Activated CD8-positive, alpha-beta memory T cell treated with anti-CD3 and anti-CD28 coated beads, Interleukin-2, amount 50 U/mL, for 24 hours (primary cell): Measurements from ENCODE around the gene CACNA2D3.

Experiments
- DNase-seq: peaks from one replicate; pipeline ENCODE4 v3.0.0-alpha.2; 2020; ENCODE audit errors: extremely low read depth

Gene CACNA2D3

DNA sequence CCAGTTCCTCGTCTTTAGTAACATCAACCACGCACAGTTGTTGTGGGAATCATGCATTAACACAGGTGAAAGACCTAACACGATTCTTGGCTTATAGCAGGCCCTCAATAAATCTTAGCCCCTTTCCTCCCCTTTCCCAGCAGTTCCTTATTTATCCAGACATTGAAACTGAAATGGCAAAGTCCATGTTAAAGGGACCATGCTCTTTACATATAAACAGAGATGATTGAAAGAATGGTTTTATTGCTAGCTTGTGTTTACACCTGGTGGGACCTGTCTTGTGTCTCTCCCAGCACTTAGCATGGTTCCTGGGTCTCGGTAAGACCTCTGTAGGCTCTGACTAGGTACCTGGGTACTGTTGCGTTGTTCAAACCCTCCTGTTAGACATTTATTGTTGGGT lies 553.7 kb downstream of the CACNA2D3 start:
- DNase-seq: no peak

DNA sequence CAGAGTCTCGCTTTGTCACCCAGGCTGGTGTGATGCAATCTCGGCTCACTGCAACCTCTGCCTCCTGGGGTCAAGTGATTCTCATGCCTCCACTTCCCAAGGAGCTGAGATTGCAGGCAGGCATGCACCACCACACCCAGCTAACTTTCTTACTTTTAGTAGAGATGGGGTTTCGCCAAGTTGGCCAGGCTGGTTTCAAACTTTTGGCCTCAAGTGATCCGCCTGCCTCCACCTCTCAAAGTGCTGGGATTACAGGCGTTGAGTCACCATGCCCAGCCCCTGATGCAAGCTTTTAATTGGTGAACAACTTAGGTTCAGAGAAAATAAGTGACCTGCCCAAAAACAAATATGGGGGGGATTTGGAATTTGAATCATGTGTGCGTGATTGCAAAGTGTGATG lies 559.4 kb downstream of the CACNA2D3 start:
- DNase-seq: no peak

DNA sequence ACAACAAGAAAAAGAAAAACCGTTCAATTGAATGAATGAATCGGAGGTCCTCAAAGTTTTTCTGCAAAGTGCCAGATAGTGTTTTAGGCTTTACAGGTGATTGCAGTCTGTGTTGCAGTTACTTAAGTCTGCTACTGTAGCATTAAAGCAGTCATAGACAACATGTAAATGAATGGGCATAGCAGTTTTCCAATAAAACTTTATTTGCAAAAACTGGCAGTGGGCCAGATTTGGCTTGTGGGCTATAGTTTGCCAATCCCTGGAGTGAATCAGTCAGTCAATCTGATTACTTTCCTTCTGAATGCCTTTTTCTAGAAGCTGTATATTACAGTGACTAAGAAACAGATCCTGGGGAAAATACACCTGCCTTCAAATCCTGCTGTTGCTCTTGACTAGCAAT lies 562.9 kb downstream of the CACNA2D3 start:
- DNase-seq: no peak

DNA sequence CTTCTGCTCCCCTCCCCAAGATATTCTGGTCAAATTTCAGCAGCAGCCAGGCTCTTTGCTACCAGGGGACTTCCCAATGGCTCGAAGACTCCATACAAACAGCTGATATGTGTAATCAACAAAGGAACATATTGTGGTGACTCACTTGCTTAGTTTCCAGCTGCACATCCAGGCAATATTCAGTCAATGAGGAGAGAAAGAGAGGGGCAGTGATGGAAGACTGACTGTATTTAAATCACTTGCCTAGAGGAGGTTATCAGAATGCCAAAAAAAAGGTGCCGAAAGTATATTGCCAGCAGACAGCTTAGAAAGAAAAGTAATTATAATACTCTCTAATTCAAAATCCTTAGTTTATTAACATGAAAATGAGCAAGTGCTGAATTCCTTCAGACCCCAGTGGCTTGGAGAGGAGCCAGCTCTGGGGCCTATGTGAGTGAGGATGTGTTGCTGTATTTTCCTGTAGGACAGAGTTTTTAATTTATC lies 569.0 kb downstream of the CACNA2D3 start:
- no peak for DNase-seq

DNA sequence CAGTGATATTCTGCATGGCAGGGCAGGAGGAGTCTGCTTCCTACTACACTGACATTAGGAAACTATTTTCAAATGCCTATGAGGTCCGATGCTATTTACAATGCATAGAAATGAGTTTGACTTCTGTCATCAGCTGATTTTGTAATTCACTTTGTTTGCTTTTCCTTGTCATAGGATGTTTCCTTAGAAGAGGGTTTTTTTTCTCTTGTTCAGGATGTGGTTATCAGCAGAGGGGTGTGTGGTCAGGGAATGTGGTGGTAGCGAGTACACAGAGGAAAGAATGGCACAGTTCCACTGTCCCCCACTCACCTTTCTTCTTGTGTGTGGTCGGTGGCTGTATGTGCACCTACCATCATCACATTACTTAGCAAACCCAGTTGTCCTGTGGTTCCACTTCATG lies 574.0 kb downstream of the CACNA2D3 start:
- DNase-seq: no peak

DNA sequence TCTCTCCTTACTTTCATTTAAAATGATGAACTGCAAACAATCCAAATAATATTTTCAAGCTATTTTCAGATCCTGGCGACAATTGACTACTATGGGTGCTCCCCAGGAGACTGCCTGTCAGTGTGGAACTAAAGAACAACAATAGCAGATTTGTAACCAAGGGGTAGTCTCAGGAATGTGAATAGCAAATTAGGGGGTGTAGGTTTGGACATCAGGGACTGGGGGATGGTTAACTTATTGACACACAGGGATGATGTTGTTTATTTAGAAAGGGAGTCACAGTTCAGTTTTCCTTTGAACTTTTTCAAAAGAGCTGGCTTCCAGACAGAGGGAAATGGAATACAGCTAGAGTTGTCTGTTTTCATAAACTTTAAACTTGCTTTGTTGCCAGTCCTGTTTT lies 575.7 kb downstream of the CACNA2D3 start:
- no peak for DNase-seq

DNA sequence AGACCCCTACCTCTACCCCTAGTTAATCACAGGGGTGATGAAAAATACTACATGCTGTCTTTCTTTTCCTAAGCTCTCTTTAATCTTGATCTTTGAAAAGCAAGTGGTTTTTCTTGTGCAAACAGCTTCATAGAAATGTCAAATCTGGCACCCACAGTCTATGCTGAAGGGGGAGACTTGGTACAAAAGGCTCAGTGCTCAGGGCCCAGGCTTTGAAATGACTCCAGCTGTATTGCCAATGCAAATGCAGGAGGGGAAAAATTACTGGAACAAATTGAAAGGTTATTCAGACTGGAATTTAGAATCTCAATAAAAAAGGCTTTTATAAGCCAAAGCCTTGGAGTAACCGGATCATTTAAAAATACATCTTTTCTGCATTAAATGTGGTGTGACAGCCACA lies 581.6 kb downstream of the CACNA2D3 start:
- DNase-seq: no peak

DNA sequence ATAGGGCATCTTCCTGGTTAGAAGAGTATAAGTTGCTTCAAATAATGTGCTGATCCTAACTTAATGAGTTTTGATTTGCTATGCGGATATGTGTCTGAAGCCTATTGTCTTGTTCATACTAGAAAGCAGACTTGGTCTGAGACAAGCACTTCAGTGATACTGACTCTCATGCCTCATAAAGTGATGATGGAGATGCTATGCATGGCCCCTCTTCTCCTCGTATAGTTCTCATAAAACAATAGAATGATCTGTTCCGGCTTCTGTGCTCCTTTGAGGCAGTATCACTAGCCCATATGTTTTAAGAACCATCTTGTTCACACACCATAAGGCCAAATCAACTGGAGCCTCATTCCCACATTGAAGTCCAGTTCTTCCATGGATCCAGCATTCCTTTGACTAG lies 583.4 kb downstream of the CACNA2D3 start:
- DNase-seq: no peak

DNA sequence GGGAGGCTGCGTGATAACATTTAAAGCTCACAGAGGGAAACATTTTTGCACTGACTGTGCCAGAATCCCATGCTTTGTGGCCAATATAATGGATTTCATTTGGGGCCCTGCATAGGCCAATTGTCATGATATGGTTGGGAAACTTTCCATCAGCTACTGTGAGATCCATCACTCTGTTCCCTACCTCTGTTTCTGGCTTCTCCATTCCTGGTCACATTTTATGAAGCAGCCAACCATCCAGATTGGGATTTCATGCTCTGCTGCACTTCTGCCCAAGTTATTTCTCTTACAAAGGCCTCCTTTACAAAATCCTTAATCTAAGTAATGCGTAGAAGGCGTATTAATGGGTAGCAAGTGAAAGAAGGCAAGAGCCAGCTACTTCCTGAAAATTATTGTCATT lies 584.4 kb downstream of the CACNA2D3 start:
- no peak for DNase-seq

DNA sequence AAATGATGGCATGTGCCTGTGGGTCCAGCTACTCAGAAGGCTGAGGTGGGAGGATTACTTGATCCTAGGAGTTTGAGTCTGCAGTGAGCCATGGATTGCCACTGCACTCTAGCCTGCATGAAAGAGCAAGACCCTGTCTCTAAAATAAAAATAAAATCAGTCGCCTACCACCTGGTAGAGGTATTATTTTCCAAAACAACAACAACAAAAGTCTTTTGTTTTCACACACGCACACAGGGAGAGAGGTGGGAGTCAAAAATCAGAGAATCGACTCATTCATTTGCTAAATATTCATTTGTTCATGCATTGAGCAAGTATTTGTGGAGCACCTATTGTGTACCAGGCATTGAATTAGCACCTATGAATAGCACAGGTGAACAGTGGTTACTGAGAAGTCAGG lies 587.4 kb downstream of the CACNA2D3 start:
- no peak for DNase-seq

DNA sequence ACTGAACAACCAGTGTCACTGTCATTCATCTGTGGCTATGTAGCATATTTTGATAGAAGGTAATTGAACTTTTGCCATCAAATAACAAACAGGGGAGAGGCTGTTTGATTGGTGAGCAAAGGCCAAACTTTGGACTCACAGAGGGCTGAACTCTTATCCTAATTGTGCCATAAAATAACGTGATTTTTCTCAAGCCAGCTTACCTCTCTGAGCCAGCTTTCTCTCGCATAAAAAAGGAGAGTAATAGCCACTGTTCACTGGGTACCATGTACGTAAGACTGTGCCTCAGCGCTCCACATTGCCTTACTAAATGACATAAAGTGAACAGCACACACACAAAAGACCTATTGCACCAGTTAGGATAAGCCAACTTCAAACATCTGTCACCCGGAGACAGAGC lies 588.6 kb downstream of the CACNA2D3 start:
- DNase-seq: no peak

DNA sequence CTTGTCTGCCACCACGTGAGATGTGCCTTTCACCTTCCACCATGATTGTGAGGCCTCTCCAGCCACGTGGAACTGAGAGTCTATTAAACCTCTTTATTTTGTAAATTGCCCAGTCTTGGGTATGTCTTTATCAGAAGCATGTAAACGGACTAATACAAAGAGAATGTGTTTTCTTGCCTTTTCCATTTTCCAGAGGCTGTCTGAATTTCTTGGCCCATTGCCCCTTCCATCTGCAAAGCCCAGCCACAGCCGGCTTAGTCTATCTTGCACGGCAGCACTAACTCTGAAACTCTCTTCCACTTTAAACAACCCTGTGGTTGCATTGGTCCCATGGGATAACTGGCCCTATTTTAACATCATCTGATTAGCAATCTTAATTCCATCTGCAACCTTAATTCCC lies 590.2 kb downstream of the CACNA2D3 start:
- DNase-seq: no peak

DNA sequence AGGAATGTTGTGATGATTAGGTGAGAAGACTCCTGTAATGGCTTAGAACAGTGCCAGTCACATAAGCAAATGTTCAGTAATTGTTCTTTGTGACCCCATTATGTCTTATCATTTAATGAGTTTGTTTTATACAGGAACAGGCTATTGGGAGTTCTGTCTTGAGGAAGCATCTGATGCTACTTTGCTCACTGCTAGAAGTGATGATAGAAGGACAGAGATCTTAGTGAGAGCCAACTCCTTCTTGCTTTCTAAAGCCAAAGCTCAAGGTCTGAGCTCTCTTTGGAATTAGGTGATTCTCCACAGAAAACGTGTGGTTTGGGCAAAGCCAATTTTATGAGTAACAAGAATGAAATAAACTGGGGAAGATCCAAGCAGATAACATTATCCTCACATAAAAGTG lies 590.7 kb downstream of the CACNA2D3 start:
- no peak for DNase-seq

DNA sequence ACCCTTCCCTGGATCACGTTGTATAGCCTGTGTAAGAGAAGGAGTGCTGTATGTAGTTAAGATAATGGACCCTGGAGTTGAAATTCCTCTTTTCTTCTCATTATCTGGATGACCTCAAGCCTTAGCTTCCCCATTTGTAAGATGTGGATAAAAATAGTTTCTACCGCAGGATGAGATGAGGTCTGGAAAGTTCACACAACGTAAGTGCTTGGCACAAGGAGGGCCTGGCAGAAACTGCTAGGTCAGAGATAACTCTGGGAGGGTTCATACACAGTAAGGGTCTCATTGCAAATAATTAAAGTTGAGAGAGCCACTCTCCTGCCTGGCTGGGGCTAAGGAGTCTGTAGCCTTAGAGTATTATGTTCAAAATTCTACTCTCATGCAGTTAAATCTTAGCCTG lies 591.1 kb downstream of the CACNA2D3 start:
- DNase-seq: no peak

DNA sequence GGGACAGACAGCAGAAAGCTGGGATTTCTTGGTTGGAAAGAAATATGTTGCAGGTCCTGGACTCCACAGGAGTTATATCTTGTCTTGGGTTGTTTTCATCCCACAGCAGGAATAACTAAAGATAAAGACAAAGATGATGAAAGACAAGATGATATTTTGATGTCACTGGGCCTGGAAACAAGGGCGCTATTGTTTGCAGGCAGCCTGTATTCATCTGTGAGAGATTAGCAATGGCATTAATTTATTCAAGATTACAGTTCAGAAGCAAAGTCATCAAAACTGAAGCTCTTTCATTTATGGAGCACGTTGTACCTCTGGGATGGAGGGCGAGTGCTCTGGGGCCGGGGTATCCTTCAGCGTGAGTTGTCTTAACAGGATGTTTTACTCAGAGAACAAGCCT lies 591.7 kb downstream of the CACNA2D3 start:
- no peak for DNase-seq

DNA sequence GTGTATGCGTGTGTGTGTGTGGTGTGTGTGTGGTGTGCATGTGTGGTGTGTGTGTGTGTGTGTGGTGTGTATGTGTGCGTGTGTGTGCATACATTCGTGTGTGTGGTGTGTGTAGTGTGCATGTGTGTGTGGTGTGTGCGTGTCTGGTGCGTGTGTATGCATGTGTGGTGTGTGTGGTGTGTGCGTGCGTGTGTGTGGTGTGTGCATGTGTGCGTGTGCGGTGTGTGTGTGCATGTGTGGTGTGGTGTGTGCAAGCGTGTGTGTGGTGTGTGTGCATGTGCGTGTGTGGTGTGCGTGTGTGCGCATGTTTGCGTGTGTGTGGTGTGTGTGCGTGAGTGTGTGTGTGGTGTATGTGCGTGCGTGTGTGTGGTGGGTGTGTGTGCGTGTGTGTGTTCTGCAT lies 595.2 kb downstream of the CACNA2D3 start:
- no peak for DNase-seq

DNA sequence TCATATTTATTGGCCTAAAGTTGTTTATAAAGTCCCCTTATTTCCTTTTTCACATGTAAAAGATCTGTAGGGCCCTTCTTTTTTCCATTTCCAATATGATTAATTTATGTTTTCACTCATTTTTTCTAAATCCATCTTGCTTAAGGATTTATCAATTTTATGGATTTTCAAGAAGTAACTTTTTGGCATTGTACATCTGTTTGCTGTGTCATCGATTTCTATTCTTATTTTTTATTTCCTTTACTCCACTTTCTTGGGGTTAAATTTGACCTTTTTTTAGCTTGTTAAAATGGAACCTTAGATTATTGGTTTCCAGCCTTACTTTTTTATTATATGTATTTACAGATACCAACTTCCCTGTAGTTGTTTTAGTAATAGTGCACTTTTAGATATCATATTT lies 597.6 kb downstream of the CACNA2D3 start:
- DNase-seq: no peak

DNA sequence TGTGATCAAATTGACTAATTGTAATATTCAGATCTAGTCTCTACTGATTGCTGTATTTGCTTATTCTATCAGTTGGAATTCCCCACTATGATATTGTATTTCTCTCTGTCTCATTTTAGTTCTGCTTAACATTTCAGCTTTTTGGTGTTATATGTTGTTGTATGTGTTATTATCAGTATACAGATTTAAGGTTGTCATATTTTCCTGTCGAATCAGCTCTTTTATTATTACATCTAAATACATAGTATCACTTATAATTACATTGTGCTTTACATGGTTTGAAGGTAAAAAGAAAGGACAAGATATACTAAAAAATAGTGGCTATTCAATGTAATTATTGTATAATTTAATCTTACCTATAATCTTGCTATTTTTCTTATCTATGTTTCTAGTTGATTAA lies 598.3 kb downstream of the CACNA2D3 start:
- no peak for DNase-seq

DNA sequence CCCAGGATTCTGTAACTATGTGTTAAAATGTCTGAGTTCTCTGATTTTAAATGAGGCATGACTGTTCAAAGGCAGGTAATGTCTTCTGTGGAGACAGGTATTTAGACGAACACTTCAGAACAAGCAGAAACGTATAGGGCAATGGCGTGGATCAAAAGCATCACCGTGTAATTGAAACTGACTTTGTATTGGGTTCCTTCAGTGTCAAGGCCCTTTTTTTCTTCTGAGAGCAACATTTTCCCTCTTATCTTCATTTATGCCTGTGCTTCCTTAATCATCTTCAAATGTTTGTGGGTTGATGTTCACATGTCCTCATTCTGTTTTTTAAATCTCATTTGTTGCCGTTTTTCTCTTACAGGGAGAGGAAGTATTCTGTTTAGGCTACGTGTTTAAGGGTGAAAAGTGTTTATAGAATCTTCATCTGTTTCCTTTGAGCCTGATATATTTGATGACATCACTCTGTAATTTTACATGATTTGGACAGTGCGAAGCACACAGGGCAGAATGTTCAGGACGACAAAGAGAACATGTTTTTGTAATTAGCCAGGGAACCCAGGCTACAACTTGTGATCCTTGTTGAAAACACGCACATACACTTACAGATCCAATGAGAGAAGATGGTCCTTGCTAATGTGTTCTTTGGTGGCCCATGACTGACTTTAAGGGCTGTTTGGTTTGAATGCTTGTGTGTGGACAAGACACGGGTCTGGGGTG lies 609.5 kb downstream of the CACNA2D3 start:
- no peak for DNase-seq

DNA sequence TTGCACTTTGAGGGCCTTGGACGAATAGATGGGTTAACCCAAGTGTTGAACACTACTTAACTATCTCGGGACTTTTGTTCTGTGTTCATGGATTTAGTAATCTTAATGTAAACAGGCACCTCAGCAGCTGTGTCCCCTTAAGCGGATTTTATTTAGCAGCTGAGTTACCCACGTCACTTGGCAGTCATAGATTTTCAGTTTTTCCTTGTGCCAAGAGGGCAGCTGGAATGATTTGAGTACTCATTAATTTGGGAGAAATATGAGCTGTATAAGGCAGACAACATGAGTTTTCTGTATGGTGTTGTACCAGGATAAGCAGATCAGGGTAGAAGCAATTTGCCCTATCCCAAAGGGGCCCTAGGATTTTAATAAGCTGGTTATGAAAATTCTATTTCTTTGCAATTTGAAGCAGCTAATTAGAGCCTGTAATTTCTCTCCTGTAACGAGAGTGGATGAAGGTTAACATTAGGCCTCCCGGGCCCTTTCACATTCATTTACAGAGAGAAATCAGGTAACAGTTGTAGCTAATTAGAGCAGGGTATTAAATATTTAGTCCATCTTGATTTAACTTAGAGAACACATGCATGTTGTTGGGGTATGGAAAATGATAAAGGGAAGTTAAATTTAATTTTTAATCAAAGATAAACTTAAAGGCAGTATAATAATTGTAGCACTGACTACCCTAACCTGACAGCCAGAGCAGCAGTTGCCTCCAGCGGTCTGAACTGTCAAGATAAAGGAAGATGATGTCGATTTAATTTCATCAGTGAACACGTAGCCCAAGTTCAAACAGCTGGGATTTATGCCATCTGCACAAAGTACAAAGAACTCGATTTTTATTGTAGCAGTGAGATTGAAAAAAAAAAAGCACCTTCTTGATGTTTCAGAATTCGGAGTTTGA lies 611.0 kb downstream of the CACNA2D3 start:
- DNase-seq: no peak

DNA sequence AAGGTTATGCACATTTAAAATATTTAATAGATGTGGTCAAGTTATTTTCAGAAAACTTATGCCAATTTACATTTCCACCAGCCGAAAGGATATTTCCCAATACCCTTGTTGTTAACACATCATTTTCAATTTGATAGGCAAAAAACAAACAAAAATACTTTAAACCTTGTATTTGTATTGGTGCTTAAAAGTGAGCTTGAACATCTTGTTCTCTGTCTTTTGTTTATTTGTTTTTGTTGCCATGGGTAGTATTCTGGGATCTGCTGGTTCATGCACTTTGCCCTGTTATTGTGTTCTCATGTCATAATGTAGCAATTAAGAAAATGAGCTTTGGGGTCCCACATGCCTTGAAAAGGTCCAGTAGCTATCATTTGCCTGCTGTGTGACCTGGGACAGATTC lies 614.1 kb downstream of the CACNA2D3 start:
- no peak for DNase-seq

DNA sequence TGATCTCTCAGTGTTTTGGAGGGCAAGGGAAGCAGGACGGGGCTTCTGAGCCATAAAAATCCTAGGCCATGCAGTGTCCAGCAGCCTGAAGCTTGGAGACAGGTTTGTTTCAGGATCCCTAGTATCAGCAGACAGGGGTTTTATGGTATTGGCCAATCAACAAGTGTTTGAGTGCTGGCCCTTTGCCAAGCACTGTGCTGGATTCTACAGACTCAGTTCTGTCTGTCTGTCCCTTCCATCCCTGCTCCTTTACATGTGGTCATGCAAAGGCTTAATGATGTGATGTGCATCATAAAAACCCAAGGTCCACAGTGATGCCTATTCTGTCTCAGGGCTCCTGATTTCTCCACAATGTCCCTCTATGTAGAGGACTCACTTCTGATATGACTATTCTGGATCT lies 621.4 kb downstream of the CACNA2D3 start:
- no peak for DNase-seq

DNA sequence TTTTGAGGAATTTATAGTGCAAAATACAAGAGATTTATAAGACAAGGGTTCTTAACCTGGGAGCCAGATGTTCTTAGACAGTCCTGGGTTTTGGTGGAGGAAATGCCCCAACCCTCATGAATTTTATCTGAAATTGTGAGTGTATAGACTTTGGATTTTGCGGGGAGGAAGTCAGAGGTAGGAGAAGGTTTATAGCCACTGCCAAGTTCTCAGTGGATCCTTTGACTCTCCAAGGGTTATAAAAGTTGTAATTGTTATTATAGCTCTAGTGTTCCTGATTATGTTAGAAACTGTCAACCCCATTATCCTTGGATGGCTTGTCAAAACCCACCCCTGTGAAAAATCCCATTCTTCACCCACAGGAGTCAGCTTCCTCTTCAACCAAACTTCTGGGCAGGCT lies 621.9 kb downstream of the CACNA2D3 start:
- DNase-seq: no peak
